ENCODE results near the gene SIX5.
A peak's percentile ranks its signal among the peaks of the same experiment; 100 is the strongest.

DNA sequence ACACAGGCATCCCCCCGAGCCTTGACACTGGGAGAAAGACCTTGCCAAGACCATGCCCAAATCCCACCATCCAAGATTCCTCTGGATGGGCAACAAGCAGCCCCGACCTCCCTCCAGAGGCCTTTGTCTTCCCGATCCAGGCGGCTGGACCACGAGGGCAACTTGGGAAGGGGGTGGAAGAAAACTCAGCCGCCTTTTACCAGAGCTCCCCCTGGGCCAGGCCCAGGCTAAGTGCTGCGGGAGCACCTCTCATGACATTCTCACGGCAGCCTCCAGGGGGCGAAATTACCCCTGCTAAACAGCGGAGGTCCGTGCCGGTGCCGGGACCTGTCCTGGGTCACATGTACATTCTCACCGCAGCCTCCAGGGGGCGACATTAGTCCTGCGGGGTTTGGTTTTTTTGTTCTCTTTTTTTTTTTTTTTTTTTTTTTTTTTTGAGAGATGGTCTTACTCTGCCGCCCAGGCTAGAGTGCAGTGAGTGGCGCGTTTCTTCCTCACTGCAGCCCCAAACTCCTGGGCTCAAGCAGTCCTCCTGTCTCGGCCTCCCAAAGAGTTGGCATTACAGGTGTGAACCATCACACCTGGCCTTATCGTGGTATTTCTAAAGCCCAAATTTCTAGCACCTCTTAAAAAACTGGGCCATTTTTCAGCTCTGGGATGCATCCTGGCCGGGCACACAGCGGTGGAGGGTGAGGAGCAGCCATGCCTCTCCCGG is 48.1 kb upstream of the SIX5 start:
- no peak for TF ChIP-seq EZH2phosphoT487 (IDR thresholded peaks at IDR 0.05; ENCODE audit: low read depth)
- TF ChIP-seq, protein P1, sequence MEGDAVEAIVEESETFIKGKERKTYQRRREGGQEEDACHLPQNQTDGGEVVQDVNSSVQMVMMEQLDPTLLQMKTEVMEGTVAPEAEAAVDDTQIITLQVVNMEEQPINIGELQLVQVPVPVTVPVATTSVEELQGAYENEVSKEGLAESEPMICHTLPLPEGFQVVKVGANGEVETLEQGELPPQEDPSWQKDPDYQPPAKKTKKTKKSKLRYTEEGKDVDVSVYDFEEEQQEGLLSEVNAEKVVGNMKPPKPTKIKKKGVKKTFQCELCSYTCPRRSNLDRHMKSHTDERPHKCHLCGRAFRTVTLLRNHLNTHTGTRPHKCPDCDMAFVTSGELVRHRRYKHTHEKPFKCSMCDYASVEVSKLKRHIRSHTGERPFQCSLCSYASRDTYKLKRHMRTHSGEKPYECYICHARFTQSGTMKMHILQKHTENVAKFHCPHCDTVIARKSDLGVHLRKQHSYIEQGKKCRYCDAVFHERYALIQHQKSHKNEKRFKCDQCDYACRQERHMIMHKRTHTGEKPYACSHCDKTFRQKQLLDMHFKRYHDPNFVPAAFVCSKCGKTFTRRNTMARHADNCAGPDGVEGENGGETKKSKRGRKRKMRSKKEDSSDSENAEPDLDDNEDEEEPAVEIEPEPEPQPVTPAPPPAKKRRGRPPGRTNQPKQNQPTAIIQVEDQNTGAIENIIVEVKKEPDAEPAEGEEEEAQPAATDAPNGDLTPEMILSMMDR (IDR thresholded peaks at IDR 0.05; ENCODE audit: low read depth, low read length) = peak; percentile 93

All from OCI-LY3 (cell line).